ENCODE results near the gene RNF144A. TPM values are rescaled to one million over a fixed set of nuclear protein-coding genes. Genes with fewer than 3 reads are reported as not detected.

The RNF144A gene
- total RNA-seq, 1 experiment from 2014 or later: 10.6 TPM

DNA sequence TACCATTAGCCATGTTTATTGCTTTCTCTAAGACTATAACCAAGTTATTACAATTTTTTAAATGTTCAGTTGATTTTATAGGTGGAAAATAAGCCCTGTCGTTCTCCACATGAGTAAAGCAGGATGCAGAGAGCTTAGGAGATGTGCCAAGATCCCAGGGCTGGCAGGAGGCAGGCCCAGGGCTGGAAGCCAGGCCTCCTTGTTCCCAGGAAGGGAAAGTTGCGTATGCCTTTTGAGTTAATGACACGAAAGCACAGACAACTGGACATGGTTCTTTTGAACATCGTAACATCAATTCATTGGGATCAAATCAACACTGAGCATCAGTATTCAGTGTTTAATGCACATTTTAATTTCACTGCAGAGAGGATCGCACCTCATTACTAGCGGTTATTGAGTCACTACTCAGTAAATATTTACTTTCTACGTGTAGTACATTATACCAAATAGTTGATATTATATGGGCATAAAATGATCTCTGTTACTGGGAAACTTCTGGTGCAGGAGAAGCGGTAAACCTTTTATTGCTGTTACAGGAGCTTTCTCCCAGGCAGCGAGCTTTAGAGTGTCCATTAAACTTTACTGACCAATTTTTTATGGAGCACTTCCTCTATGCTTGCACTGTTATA, 60.0 kb downstream of the RNF144A start:
- peaks cover 19 to 28% of the 10 kb centered on the region in 2 experiments for H3K9me3 Mint-ChIP-seq
- Histone ChIP-seq H3K9me3 (ENCODE audit: control insufficient read depth, low read depth, low read length) (no peaks in the 10 kb centered on the region), H3T11ph (ENCODE audit: low read length) (no peak overlapping the region), H3K14ac (ENCODE audit: insufficient read depth, low read length) (no peak overlapping the region), H3K9ac (ENCODE audit: extremely low read depth, insufficient read length, low read length) (no peak overlapping the region), H2AFZ (ENCODE audit: low read length) (no peak overlapping the region), H4K91ac (ENCODE audit: insufficient read length, low read depth, low read length) (no peak overlapping the region), H3K56ac (ENCODE audit: insufficient read length, low read depth, low read length) (no peak overlapping the region), H2BK120ac (ENCODE audit: low read depth, low read length, poor library complexity, severe bottlenecking) (no peak overlapping the region), H4K20me1 (ENCODE audit: control insufficient read depth, insufficient read depth, insufficient read length) (no peaks in the 10 kb centered on the region), H3K4ac (ENCODE audit: low read depth, low read length) (no peak overlapping the region), H3K23ac (ENCODE audit: insufficient read length, low read depth, low read length) (no peak overlapping the region), H2BK12ac (ENCODE audit: insufficient read length, low read depth, low read length) (no peak overlapping the region), H3K4me1 (ENCODE audit: insufficient read depth, low read length) (no peaks in the 10 kb centered on the region), H2BK20ac (ENCODE audit: low read depth, low read length, poor library complexity, severe bottlenecking) (no peak overlapping the region), H3K79me2 (ENCODE audit: insufficient read depth, low read length) (no peaks in the 10 kb centered on the region), H4K8ac (replicated peaks; ENCODE audit: insufficient read length, low read depth, low read length) (no peak overlapping the region), H2AK5ac (ENCODE audit: insufficient read length, low read length) (no peak overlapping the region), H2BK5ac (ENCODE audit: insufficient read length, low read length) (no peak overlapping the region), H2BK15ac (ENCODE audit: low read depth, low read length) (no peak overlapping the region), H3K27ac (ENCODE audit: insufficient read length, low read depth, low read length) (no peak overlapping the region), H3K23me2 (ENCODE audit: insufficient read length, low read depth, low read length, poor library complexity, severe bottlenecking) (no peaks in the 10 kb centered on the region), H4K5ac (ENCODE audit: insufficient read length, low read depth, low read length) (no peak overlapping the region), H3K18ac (ENCODE audit: insufficient read length, low read depth, low read length) (no peak overlapping the region), H3K27me3 (ENCODE audit: insufficient read depth, low read length) (no peaks in the 10 kb centered on the region), H3K4me2 (ENCODE audit: insufficient read depth, insufficient read length, low read length) (no peak overlapping the region), H3K79me1 (ENCODE audit: insufficient read depth, low read depth, low read length, poor library complexity, severe bottlenecking) (no peaks in the 10 kb centered on the region)
- WGBS (ENCODE audit: extremely low coverage, insufficient read length, low lambda C conversion rate): no CpG with 5 or more reads among the region's 9 CpGs
- peaks cover 19 to 31% (median 20%) of the 10 kb centered on the region in 3 experiments for H3K36me3 Mint-ChIP-seq (ENCODE audit: insufficient read depth in 1 of 3, low read depth in 3 of 3)
- DNase-seq: no peak
- TF ChIP-seq, protein P1, sequence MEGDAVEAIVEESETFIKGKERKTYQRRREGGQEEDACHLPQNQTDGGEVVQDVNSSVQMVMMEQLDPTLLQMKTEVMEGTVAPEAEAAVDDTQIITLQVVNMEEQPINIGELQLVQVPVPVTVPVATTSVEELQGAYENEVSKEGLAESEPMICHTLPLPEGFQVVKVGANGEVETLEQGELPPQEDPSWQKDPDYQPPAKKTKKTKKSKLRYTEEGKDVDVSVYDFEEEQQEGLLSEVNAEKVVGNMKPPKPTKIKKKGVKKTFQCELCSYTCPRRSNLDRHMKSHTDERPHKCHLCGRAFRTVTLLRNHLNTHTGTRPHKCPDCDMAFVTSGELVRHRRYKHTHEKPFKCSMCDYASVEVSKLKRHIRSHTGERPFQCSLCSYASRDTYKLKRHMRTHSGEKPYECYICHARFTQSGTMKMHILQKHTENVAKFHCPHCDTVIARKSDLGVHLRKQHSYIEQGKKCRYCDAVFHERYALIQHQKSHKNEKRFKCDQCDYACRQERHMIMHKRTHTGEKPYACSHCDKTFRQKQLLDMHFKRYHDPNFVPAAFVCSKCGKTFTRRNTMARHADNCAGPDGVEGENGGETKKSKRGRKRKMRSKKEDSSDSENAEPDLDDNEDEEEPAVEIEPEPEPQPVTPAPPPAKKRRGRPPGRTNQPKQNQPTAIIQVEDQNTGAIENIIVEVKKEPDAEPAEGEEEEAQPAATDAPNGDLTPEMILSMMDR (conservative IDR thresholded peaks at IDR 0.05): no peak
- no peak overlapping the region for H3K27ac Mint-ChIP-seq
- no peaks in the 10 kb centered on the region for H3K27me3 Mint-ChIP-seq (ENCODE audit: low read depth)
- H3K4me3 Mint-ChIP-seq: no peak overlapping the region
- H3K4me1 Mint-ChIP-seq: no peaks in the 10 kb centered on the region

Measured in H9 (cell line).